HepG2 (cell line): ENCODE measurements around the gene SUMO4. TPM values are rescaled to one million over a fixed set of nuclear protein-coding genes. Genes with fewer than 3 reads are reported as not detected.

Source experiments
- ATAC-seq: fragments of 200-7000 bp; cut with Tn5 transposase; 3 replicates; pipeline ENCODE4 v1.9.1; 2020; ENCODE audit warnings: mild to moderate bottlenecking, moderate library complexity
- BruUV-seq: library from RNA; stranded (reverse); fragments of 400-500 nt; replicated peaks from 2 replicates; lab custom pipeline; 2021; lab: Mats Ljungman, UMichigan
- CTCF ChIA-PET: fragments of 300-600 bp; formaldehyde crosslinking; extraction: SDS; loops from one replicate; lab custom pipeline; 2021; ENCODE audit warnings: low total read pairs, inconsistent platforms, low intra/inter-chr PET ratio; lab: Yijun Ruan, JAX
- POLR2A ChIA-PET: fragments of 350-600 bp; sonication (Branson Sonifier 250); formaldehyde crosslinking; loops from one replicate; lab custom pipeline; 2020; ENCODE audit warnings: antibody characterized with exemption, inconsistent platforms; lab: Yijun Ruan, JAX
- DNase-seq: peaks from one replicate; pipeline ENCODE4 v3.0.0-alpha.2; 2015; ENCODE audit warnings: low spot score
- FAIRE-seq: peaks from 3 replicates; lab custom pipeline; 2011; peaks lifted over from hg19 to GRCh38; lab: Jason Lieb, UNC
- H2AFZ ChIP-seq: one replicate; pipeline ENCODE4 v1.6.1; 2011; ENCODE audit warnings: low read length, inconsistent platforms
- H3K27ac ChIP-seq: fragments of 300-600 bp; 3 replicates; pipeline ENCODE4 v1.8.0; 2011; ENCODE audit warnings: mixed run types, mild to moderate bottlenecking, mixed read lengths, low read length, inconsistent platforms; ENCODE audit not compliant: insufficient read depth; ENCODE audit errors: extremely low read length
- H3K27me3 ChIP-seq, 2 experiments: fragments of 200-600 bp in 1 of 2; 2 replicates in 1 of 2; 3 replicates in 1 of 2; pipeline versions ENCODE4 v1.6.0 to v1.8.0; 2011; ENCODE audit warnings: low read length in 2 of 2, mild to moderate bottlenecking in 2 of 2, moderate library complexity in 2 of 2, inconsistent platforms in 1 of 2; ENCODE audit not compliant: insufficient read depth in 2 of 2, control insufficient read depth in 1 of 2
- H3K36me3 ChIP-seq, 2 experiments: fragments of 200-600 bp in 1 of 2; replicated peaks in 1 of 2; 2 replicates in 1 of 2; 3 replicates in 1 of 2; pipeline versions ENCODE4 v1.5.1 to v1.8.0; 2011; ENCODE audit warnings: low read length in 2 of 2, inconsistent platforms in 1 of 2; ENCODE audit not compliant: insufficient read depth in 2 of 2, control insufficient read depth in 1 of 2
- H3K4me1 ChIP-seq: 2 replicates; pipeline ENCODE4 v1.5.1; 2012; ENCODE audit warnings: low read length, inconsistent platforms; ENCODE audit not compliant: insufficient read depth
- H3K4me2 ChIP-seq: 2 replicates; pipeline ENCODE4 v1.6.0; 2011; ENCODE audit warnings: low read depth, low read length, inconsistent platforms
- H3K4me3 ChIP-seq, 3 experiments: fragments of 200-600 bp in 1 of 3; sonication (generic), shearing (Covaris generic) in 1 of 3; replicated peaks in 1 of 3; 2 replicates each; pipeline ENCODE4 v1.5.1; 2011 to 2016; ENCODE audit warnings: low read length in 3 of 3, inconsistent platforms in 2 of 3, low read depth in 2 of 3, mild to moderate bottlenecking in 2 of 3, control low read depth in 1 of 3, mixed read lengths in 1 of 3; ENCODE audit not compliant: insufficient read depth in 1 of 3
- H3K79me2 ChIP-seq: one replicate; pipeline ENCODE4 v1.6.1; 2011; ENCODE audit warnings: low read length, inconsistent platforms; ENCODE audit not compliant: insufficient read depth
- H3K9ac ChIP-seq: 2 replicates; pipeline ENCODE4 v1.6.0; 2011; ENCODE audit warnings: mild to moderate bottlenecking, low read depth, low read length, inconsistent platforms; ENCODE audit not compliant: insufficient read depth
- H3K9me3 ChIP-seq: 2 replicates; pipeline ENCODE4 v1.5.1; 2012; ENCODE audit warnings: mild to moderate bottlenecking, low read length
- H4K20me1 ChIP-seq: 2 replicates; pipeline ENCODE4 v1.6.0; 2011; ENCODE audit warnings: inconsistent platforms, mild to moderate bottlenecking, low read length, moderate library complexity; ENCODE audit not compliant: insufficient read depth
- BCL6 ChIP-seq: IDR thresholded peaks from 2 replicates; pipeline ENCODE4 v1.6.1; 2016; ENCODE audit warnings: missing genetic modification reagents, missing compliant biosample characterization
- CBX2 ChIP-seq, 2 experiments: fragments of 200-600 bp in 1 of 2; sonication (generic); formaldehyde crosslinking in 1 of 2; IDR thresholded peaks; 2 replicates each; pipeline versions ENCODE4 v1.7.0 to v1.8.1; 2018 to 2022; ENCODE audit warnings: low read depth in 2 of 2, low read length in 1 of 2, mild to moderate bottlenecking in 1 of 2, missing genetic modification reagents in 1 of 2
- CREB1 ChIP-seq, 2 experiments: fragments of 450-650 bp in 1 of 2; IDR thresholded peaks; 2 replicates each; pipeline ENCODE4 v1.6.1; 2016 to 2017; ENCODE audit warnings: control low read depth in 1 of 2, mild to moderate bottlenecking in 1 of 2, missing compliant biosample characterization in 1 of 2, missing genetic modification characterization in 1 of 2
- FOXA1 ChIP-seq, 2 experiments: fragments of 450-650 bp in 1 of 2; sonication (generic) in 1 of 2; formaldehyde crosslinking in 1 of 2; IDR thresholded peaks; 2 replicates each; pipeline versions ENCODE4 v1.4.0 to v1.6.1; 2016 to 2020; ENCODE audit warnings: missing genetic modification reagents in 1 of 2
- KLF13 ChIP-seq: sonication (generic); formaldehyde crosslinking; IDR thresholded peaks from 2 replicates; pipeline ENCODE4 v1.4.0; 2020; ENCODE audit warnings: mild to moderate bottlenecking, missing genetic modification reagents
- MAFK ChIP-seq, 2 experiments: IDR thresholded peaks in 1 of 2; conservative IDR thresholded peaks in 1 of 2; 2 replicates each; pipeline ENCODE4 v1.6.1; 2011; ENCODE audit warnings: improper control_type of control experiment in 2 of 2, low read length in 2 of 2
- NFATC3 ChIP-seq: sonication (generic); formaldehyde crosslinking; IDR thresholded peaks from 2 replicates; pipeline ENCODE4 v1.5.1; 2020; ENCODE audit warnings: mild to moderate bottlenecking, missing genetic modification reagents
- SAFB2 ChIP-seq: sonication (generic); formaldehyde crosslinking; IDR thresholded peaks from 2 replicates; pipeline ENCODE4 v1.5.1; 2020; ENCODE audit warnings: missing genetic modification reagents, low read depth, mild to moderate bottlenecking, borderline replicate concordance
- SOX6 ChIP-seq, 2 experiments: fragments of 450-650 bp in 1 of 2; sonication (generic) in 1 of 2; formaldehyde crosslinking in 1 of 2; IDR thresholded peaks; 2 replicates each; pipeline versions ENCODE4 v1.4.0 to v1.6.1; 2017 to 2020; ENCODE audit warnings: antibody characterized with exemption in 1 of 2, mild to moderate bottlenecking in 1 of 2, missing genetic modification reagents in 1 of 2
- TSC22D2 ChIP-seq: sonication (generic); formaldehyde crosslinking; IDR thresholded peaks from 2 replicates; pipeline ENCODE4 v1.5.1; 2020; ENCODE audit warnings: missing genetic modification reagents, mild to moderate bottlenecking, borderline replicate concordance
- ZNF44 ChIP-seq: sonication (generic); formaldehyde crosslinking; IDR thresholded peaks from 2 replicates; pipeline ENCODE4 v1.5.1; 2020; ENCODE audit warnings: mild to moderate bottlenecking, missing genetic modification reagents
- ZNF879 ChIP-seq: sonication (generic); formaldehyde crosslinking; IDR thresholded peaks from 2 replicates; pipeline ENCODE4 v1.8.1; 2023; ENCODE audit warnings: missing genetic modification reagents
- WGBS: methylation state at CpG from one replicate; pipeline ENCODE4 v1.1.6; 2017; ENCODE audit warnings: low lambda C conversion rate; 5-methylcytosine and 5-hydroxymethylcytosine counted together
- in situ Hi-C: cut with HindIII; loops from 2 replicates; pipeline ENCODE4 v1.10.0; 2017; ENCODE audit warnings: low pct_unique_long_range_greater_than_20kb; ENCODE audit not compliant: extremely low pct_ligation_motif_present
- intact Hi-C: fragments of 100-400 bp; cut with micrococcal nuclease; formaldehyde crosslinking; loops from one replicate; pipeline ENCODE4 v1.10.0; 2022; ENCODE audit not compliant: unreplicated experiment
- polyA plus RNA-seq, 8 experiments: library from polyadenylated mRNA; depleted of rRNA in 3 of 8; stranded (reverse) in 7 of 8; unstranded in 1 of 8; fragments of >200 nt; fragmentation: Illumina TruSeq in 4 of 8; extraction: Trizol in 4 of 8; gene quantifications; 2 replicates each; pipeline versions ENCODE4 v1.2.1 to v1.2.3, GENCODE V29; 2011 to 2016; ENCODE audit warnings: low read depth in 4 of 8, missing spikeins in 1 of 8, mixed read lengths in 1 of 8; ENCODE audit not compliant: insufficient read depth in 1 of 8
- total RNA-seq, 5 experiments: library from RNA; depleted of rRNA; stranded (reverse); fragments of >200 nt; fragmentation: Illumina TruSeq; extraction: Trizol; gene quantifications; 2 replicates each; pipeline ENCODE4 v1.2.3, GENCODE V29; 2016; ENCODE audit warnings: low read depth in 1 of 5
- TF ChIP-seq, protein P1 (sequence below): sonication (generic); formaldehyde crosslinking; conservative IDR thresholded peaks from 2 replicates; pipeline ENCODE4 v1.8.0; 2022; ENCODE audit warnings: missing genetic modification reagents

SUMO4 gene
- total and polyA plus RNA-seq, 2 of the 13 experiments (the other 11 are each of a cell fraction or from before 2014, with no cell fraction given), result 0.22 to 1.2 TPM

DNA sequence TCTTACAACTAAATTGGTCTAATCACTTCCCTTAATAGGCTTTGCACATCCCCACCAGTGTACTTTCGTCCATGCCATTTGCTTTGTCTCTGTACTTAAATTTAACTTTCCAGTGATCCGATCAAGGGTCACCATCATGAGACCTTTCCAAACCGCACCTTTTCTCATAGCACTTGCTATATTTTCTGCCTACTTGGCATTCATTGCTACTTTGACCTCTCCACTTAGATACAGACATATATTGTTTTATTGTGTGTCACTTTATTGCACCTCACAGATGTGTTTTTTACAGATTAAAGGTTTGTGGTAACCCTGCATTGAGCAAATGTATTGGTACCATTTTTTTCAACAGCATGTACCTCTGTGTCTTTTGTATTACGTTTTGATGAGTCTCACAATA lies 14.8 kb downstream of the SUMO4 start:
- no peak for ATAC-seq
- H3K9ac ChIP-seq, result no peak overlapping the region
- in situ Hi-C loops, result no loop called here
- TF ChIP-seq, protein P1, sequence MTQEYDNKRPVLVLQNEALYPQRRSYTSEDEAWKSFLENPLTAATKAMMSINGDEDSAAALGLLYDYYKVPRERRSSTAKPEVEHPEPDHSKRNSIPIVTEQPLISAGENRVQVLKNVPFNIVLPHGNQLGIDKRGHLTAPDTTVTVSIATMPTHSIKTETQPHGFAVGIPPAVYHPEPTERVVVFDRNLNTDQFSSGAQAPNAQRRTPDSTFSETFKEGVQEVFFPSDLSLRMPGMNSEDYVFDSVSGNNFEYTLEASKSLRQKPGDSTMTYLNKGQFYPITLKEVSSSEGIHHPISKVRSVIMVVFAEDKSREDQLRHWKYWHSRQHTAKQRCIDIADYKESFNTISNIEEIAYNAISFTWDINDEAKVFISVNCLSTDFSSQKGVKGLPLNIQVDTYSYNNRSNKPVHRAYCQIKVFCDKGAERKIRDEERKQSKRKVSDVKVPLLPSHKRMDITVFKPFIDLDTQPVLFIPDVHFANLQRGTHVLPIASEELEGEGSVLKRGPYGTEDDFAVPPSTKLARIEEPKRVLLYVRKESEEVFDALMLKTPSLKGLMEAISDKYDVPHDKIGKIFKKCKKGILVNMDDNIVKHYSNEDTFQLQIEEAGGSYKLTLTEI (CRISPR knock-in tag), result no peak
- TF ChIP-seq SAFB2, result no peak
- TF ChIP-seq MAFK (conservative IDR thresholded peaks at IDR 0.05 in 1 of 2, IDR thresholded peaks at IDR 0.05 in 1 of 2; ENCODE audit: low read length in 2 of 2), result peak in 1 of 2 experiments; percentile 29; a peak in 1 of 4 replicates
- no peak for TF ChIP-seq ZNF44 (CRISPR knock-in tag)
- BruUV-seq, result no TSS peak
- FAIRE-seq, result no peak
- H3K9me3 ChIP-seq, result no peaks in the 10 kb centered on the region
- H3K36me3 ChIP-seq, result peaks cover 2 to 9% of the 10 kb centered on the region in 2 experiments; a peak in 3 of 5 replicates
- no peaks in the 10 kb centered on the region for H4K20me1 ChIP-seq
- intact Hi-C loops, result no loop called here
- no peak overlapping the region for H3K4me2 ChIP-seq
- H3K79me2 ChIP-seq, result no peaks in the 10 kb centered on the region
- no peak overlapping the region for H2AFZ ChIP-seq
- WGBS, result 85% methylated on average over 4 of the region's 4 CpGs
- no peaks in the 10 kb centered on the region for H3K4me1 ChIP-seq
- ChIA-PET CTCF (no interaction called here), POLR2A (no interaction called here)
- DNase-seq, result no peak
- H3K27me3 ChIP-seq, result no peaks in the 10 kb centered on the region; a peak in 1 of 5 replicates
- no peak overlapping the region for H3K4me3 ChIP-seq
- H3K27ac ChIP-seq, result no peak overlapping the region

DNA sequence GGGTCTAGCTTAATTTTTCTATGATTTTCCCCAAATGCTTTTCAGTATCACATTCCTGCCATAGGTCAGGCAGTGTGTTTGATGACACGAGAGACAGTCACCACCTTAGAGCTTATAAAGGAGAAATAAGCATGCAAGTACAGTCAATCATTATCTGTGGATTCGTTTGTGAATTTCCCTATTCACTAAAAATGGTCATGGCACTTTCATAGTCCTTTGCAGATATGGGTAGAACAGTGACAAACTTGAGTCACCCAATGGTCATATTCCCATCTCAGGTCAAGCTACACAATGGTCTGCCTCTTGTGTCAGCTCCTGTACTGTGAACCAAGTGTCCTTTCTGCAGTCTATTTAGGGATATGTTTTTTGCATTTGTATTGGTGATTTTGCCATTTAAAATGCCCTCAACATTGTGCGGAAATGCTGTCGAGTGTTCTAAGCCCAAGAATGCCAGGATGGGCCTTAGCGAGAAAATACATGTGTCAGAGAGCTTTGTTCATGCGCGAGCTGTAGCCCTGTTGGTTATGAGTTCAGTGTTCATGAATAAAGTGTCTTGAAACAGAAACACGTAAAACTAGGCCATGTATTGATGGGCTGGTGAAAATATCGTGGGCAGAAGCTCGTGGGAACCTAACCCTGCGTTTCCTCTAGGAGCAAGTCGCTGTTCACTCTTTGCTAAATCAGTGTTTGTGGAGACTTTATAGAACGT lies 19.8 kb downstream of the SUMO4 start:
- no peaks in the 10 kb centered on the region for H4K20me1 ChIP-seq
- H3K4me3 ChIP-seq, result no peak overlapping the region
- FAIRE-seq, result no peak
- TF ChIP-seq NFATC3 (CRISPR knock-in tag) (no peak), CREB1 (IDR thresholded peaks at IDR 0.05) (0 out of 2 replicates have a peak, but pooled peaks have one; percentile 28), CREB1 (CRISPR knock-in tag; IDR thresholded peaks at IDR 0.05) (no peak), KLF13 (CRISPR knock-in tag) (no peak), FOXA1 (IDR thresholded peaks at IDR 0.05) (no peak), FOXA1 (CRISPR knock-in tag; IDR thresholded peaks at IDR 0.05) (no peak), CBX2 (IDR thresholded peaks at IDR 0.05; ENCODE audit: low read depth, low read length) (no peak), CBX2 (CRISPR knock-in tag; IDR thresholded peaks at IDR 0.05; ENCODE audit: low read depth) (no peak), TSC22D2 (no peak), SOX6 (IDR thresholded peaks at IDR 0.05) (no peak), SOX6 (CRISPR knock-in tag; IDR thresholded peaks at IDR 0.05) (no peak), ZNF879 (no peak), BCL6 (CRISPR knock-in tag) (no peak)
- POLR2A ChIA-PET, result no interaction called here
- H3K9ac ChIP-seq, result no peak overlapping the region
- in situ Hi-C loops (no loop called here), intact Hi-C loops (loop anchor here (5.0 kb wide), 1 partner anchor 103 kb away; the partner anchor contains the start of gene TAB2)
- H3K79me2 ChIP-seq, result no peaks in the 10 kb centered on the region
- no peak overlapping the region for H3K4me2 ChIP-seq
- peaks cover 0 to 13% of the 10 kb centered on the region in 2 experiments; a peak in 3 of 5 replicates for H3K27me3 ChIP-seq
- CTCF ChIA-PET, result no interaction called here
- peaks cover 16% of the 10 kb centered on the region for H3K4me1 ChIP-seq
- no peak overlapping the region for H3K27ac ChIP-seq
- ATAC-seq, result no peak
- BruUV-seq, result no TSS peak
- 51% methylated on average over 13 of the region's 13 CpGs for WGBS
- no peak for DNase-seq
- no peak overlapping the region for H2AFZ ChIP-seq
- no peaks in the 10 kb centered on the region for H3K9me3 ChIP-seq
- H3K36me3 ChIP-seq, result no peaks in the 10 kb centered on the region
